NOMO-1 treated with DMSO at 0.1 percent for 48 hours (cell line): ENCODE measurements around the gene POC1B.

Experiments
- DNase-seq: peaks from one replicate; lab custom pipeline; 2025; ENCODE audit not compliant: unreplicated experiment; lab: John Stamatoyannopoulos, UW

The POC1B gene

DNA sequence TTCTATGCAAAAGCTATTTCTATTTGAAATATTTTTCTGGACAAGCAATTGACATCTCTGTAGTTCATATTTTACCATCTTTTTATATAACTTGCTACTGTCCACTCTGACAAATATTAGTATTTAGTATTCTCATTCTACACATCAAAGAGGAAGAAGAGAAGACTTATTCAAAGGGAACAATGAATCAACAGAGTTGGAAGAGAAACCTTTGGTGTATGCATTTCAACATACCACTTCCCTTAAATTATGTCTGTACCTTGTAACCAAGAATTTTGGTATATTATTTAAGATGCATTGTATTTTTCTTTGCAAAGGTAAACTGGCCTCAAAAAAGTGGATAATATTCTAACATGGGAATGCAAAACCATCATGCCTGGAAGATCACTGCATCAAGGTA lies 101.5 kb downstream of the POC1B start:
- DNase-seq = peak; percentile 86

- DNase-seq = no peak
Observed at GRCh38 chr12:89421092-89421835, 104.6 kb downstream of the POC1B start.

GRCh38 chr12:89418228-89418910 lies 107.5 kb downstream of the POC1B start:
- DNase-seq = no peak

DNA sequence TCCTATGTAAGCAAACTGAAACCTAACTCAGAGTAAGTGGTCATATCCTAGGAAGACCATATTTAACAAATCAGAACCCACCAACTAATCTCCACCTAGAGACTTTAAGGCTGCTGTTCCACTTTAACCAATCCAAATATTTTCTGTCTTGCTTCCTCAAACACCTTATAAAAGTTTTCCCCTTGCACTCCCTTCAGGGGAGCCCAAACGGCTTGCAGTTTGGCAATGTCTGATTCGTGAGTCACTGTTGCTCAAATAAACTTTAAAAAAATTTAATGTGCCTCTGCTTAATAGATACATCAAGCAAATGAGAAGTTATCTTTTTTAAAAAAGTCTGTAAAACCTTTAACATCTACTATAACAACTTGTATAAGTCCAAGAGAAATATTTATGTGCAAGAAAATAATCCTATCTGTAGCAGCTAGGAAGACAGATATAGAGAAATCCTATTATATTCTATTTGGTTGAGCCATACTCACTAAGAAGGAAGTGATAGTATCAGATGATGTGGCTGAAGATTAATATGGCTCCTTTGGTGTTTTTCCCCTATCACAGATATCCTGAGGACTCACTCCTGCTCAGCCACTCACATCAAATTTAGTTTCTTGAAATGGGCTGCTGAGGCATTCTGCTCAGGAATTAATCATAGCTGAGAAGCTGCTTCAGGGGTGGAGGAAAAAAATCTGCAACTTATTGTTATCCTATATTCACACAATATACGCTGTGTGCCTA lies 108.4 kb downstream of the POC1B start:
- peak; percentile 65 for DNase-seq

DNA sequence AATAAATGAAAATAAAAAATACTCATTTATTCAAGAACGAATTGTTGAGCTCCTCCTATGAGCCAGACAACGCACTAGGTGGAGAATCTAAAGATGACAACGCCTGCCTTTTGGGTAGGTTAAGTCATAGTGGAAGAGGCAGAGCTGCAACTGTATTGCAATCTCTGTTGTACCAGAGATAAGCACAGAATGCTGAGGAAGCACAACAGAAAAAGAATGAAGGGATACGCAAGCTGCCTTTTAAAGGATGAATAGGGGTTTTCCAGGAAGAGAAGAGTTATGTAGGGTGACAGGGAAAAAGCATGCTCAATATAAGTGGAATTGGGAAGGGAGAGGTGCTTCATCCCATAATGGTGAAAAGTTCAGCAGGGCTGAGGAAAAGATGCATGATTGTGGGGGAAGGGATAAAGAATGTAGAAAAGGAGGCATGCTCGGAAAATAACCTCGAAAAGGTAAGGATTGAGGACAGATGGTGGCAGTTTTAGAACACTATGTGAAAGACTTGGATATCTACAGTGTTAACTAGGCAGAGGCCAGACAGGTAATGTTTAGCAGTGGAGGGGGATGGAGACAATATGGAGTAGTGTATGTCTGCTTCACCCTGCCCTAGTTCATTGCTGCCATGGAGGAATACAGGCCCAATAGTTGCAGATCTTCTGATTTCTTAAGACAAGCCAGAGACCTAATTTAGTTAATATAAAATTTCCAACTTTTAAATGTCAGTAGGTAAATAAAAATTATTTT lies 109.6 kb downstream of the POC1B start:
- no peak for DNase-seq

DNA sequence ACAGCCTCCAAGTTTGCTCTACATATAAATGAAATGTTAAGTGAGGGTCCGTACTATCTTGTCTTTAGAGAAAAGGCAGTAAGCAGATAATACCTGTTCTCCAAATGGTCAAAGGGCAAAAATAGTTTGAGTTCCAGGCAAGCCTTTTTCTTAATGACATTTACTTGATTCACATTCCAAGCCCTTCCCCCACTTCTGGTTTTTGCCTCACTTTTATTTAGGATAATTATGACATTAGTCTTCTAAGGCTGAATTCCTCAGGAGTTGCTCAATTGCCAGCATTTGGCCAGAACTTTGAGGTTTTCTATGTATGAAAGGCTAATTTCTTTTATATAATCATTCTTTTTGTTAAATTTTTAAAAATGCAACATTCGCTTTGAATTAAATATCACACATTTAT lies 111.0 kb downstream of the POC1B start:
- no peak for DNase-seq

DNA sequence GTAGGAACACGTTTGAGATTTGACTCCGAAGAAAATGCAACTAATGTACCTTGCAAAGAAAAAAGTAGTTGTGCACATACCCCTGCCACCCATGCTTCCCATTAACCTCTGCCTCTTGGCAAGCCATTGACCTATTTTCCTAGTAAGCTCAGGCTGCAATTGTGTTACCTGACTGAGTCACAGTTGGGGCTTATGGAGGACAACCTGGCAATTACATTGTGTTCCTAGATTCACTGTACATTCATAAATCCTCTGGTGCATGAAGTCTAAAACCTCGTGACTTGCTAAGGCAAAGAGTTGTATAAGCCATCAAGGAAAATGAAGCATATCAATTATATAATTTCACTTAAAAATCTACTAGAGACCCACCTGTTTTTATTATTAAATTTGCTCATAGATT lies 111.5 kb downstream of the POC1B start:
- DNase-seq = no peak

DNA sequence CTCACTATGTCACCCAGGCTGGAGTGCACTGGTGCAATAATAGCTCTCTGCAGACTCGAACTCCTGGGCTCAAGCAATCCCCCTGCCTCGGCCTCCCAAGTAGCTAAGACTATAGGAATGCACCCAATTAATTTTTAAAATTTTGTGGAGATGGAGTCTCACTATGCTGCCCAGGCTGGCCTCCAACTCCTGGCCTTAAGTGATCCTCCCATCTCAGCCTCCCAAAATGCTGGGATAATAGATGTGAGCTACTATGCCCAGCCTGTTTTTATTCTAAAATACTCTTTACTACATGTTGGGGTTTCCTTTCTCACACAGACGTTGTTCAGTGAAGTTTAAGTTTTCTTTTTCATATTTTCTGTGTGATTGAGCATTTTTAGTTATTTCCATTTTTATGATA lies 112.6 kb downstream of the POC1B start:
- no peak for DNase-seq

DNA sequence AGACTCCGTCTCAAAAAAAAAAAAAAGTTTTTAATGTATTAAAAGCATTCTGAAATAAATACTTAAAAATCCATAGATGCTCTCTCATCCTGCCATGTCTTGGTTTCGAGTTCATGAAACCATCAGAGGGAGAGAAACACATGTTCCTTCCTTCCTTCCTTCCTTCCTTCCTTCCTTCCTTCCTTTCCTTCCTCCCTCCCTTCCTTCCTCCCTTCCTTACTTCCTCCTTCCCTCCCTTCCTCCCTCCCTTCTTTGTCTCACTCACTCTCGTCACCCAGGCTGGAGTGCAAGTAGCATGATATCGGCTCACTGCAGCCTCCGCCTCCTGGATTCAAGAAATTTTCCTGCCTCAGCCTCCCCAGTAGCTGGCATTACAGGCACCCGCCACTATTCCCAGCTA lies 113.2 kb downstream of the POC1B start:
- no peak for DNase-seq

- no peak for DNase-seq
Observed at GRCh38 chr12:89411846-89412245, 114.0 kb downstream of the POC1B start.

DNA sequence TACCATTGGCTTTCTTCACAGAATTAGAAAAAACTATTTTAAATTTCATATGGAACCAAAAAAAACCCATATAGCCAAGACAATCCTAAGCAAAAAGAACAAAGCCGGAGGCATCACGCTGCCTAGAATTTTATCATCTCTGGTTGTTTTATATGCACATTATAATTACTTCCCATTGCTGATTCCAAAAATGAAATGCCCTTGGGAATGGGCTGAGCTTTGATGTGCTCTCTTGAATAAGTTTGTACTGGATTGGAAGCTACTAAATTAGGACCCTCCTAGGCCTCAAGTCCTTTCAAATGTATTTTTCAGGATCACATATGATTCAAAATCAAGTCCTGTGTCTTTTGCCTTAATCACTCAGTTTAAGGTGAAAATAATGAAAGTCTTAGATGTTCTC lies 114.6 kb downstream of the POC1B start:
- DNase-seq = no peak

- DNase-seq = no peak
Observed at GRCh38 chr12:89405626-89406345, 120.1 kb downstream of the POC1B start.

GRCh38 chr12:89401433-89402058 lies 124.3 kb downstream of the POC1B start:
- no peak for DNase-seq

- no peak for DNase-seq
Observed at GRCh38 chr12:89400415-89400814, 125.4 kb downstream of the POC1B start.

DNA sequence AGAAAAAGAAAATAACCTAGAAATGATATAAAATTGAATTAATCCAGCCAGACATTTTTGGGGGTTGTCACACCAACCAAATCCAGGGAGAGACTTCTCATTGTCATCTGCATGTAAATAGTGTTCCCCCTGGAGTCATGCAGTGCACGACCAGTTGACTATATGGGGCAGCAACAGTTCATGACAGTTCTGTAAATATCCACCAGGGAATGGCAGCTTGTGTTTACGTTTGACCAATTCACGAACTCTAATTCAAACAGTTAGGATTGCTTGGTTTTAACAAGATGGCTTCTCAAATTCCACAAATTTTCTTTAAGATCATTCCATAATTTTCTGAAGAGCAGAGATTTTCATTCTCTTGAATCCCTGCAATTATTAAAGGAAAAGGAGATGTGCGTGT lies 130.1 kb downstream of the POC1B start:
- no peak for DNase-seq

- DNase-seq = peak; percentile 43
Observed at GRCh38 chr12:89393551-89394121, 132.2 kb downstream of the POC1B start.

- peak; percentile 22 for DNase-seq
Observed at GRCh38 chr12:89392391-89392790, 133.5 kb downstream of the POC1B start.

DNA sequence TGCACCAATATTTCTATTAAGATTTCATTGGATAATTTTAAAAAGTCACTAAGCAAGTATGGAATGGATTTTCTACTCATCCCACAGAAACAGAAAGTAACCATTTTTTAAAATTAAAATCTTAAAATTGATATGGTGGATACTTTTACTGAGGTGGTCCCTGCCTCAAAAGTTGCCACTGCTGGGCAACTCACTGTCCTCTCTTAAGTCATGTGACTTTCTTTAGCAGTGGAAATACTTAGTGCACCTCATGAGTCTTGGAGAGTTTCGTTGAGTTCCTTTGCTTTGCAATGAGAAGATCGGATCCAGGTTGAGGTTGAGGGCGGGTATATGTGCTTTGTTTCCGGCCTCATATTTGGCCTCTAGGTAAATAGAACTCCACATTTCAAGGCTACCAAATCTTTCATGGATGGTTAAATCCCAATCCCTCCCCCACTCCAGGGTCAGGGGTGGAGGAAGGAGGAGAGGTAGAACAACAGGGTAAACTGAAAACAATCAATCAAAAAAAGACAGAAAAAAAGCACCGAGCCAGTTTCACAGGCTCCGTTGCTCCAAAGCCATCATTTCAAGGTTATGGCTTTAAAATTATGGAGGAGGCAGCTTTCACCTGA lies 134.0 kb downstream of the POC1B start:
- no peak for DNase-seq
